ENCODE data around the gene CXCL11.
"Not testable (repeated sequence)": the region's sequence is repeated elsewhere in the genome, so short reads cannot be mapped to it uniquely, and the experiment has no call there.

CXCL11 gene

DNA sequence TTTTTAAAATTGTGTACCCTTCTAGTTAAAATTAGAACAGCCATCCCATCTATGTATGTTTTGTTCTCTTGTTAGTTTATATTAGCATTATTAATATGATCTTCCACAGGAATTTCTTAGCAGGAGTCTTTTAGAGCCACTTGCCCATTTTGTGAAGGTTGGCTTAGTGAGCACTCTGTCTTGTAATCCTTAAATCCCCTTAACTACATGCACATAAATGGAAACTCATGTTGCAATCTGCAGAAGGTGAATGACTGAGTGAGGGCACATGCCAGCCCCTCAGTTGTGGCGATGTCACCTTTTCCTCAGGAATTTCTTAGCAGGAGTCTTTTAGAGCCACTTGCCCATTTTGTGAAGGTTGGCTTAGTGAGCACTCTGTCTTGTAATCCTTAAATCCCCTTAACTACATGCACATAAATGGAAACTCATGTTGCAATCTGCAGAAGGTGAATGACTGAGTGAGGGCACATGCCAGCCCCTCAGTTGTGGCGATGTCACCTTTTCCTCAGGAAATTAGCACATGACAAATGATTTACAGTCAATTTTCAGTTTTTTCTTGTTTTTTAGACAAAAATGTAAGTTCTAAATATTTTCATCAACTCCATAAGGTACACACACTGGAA, 37.2 kb downstream of the CXCL11 start:
- not testable (repeated sequence) for DNase-seq

DNA sequence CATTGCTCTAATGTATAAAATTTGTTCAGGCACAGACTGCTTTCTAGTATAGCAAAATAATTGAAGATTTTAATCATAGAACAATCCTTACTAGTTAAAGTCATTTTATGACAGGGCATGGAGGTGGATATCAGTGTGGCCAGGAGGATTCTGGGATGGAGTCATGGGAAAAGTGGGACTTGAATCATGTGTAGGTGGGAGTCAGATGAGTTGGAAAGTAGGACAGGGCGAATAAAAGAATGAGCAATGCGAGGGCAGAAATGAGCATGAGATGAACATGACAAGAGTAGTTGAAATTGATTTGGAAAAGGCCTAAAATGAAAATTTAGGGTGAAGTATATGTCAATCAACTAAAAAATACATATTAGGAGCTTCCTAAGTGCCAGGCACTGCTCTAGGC, 37.9 kb downstream of the CXCL11 start:
- DNase-seq = no peak

DNA sequence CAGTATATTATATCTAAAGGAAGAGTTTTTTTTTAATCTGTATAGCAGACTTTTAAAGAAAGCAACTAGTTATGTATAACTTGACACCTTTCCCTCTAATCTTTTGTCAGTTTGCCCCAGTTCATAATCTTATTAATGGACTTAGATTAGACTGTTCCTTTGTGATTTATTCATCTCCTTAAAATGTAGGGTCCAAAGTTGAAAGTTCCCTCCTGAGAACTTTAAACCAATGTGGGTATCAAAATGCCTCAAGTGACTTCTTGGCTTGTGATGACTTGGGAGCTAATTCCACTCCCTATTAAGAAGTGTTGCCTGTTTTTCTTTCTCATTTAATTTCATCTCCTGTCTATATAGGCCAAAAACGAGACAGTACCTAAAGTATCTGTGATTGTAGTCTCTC, 38.8 kb downstream of the CXCL11 start:
- DNase-seq = no peak

DNA sequence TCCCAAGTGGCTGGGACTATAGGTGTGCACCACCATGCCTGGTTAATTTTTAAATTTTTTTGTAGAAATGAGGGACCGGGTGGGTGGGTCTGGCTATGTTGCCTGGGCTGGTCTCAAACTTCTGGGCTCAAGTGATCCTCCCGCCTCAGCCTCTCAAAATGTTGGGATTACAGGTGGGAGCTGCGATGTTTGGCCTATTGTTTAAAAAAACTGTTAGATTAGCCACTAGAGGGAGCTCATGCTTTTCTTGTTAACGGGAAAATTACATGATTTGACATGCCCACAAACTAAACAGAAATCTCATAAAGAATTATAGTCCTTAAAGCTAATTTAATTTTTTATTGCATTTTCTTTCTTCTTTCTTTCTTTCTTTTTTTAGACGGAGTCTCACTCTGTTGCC, 40.1 kb downstream of the CXCL11 start:
- peak; percentile 50 for DNase-seq

DNA sequence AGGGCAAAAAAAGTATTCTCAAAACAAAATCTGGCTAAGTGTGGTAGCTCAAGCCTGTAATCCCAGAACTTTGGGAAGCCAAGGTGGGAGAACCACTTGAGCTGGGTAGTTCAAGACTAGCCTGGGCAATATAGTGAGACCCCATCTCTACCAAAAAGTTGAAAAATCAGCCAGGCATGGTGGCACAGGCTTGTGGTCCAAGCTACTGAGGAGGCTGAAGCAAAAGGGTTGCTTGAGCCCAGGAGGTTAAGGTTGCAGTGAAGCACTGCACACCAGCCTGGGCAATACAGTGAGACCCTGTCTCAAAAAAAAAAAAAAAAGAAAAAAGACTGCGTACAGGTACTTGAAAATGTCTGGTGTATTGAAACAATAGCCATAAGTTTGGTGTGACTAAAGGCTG, 43.4 kb downstream of the CXCL11 start:
- DNase-seq = no peak

DNA sequence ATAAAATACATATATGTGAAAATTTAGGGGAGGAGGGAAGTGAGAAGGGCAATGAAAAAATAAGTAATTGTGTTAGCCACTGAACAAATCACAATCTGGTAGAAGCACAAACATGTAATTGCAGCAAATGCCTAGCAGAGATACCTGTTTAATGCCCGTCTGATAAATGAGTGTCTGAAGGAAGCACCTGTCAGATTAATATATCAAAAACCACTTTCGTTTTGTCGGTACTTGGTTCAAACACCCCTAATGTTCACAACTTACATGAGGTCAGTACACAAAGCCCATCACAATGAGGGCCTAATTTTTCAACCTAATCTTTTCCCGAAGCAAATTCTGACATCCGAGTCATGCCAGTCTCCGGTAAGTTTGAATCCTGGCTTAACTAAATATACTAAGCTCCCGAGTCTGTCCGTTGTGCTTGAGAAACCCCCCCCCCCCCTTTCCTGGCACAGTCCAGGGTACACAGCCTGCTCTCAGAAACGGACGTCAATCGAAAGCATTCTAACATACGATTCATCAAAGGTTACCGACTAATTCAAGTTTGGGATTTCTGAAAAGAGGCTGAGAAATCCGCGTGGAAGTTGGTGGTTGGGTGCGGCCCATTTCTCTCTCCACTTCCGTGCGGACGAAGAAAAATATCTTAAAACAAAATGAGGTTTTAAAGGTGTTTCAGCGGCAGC, 45.9 kb downstream of the CXCL11 start:
- no peak for DNase-seq

DNA sequence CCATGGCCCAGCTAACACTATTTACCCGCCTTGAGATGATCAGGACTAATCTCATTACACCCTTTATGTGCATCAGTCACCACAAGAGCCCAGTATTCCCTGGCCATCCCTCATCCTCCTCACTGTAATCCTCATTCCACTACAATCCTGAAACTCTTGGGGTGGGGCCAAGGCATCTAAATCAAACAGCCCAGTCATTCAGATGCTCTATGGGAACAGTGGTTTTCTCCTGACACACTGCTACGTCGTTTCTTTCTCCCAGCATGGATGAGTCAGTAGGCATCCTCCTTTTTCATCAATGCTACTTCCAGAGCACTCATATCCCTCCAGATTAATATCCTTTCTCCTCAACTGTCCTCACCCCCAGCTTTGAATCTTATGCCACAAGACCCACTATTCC, 50.8 kb downstream of the CXCL11 start:
- no peak for DNase-seq
